ENCODE measurements around the gene SLC7A5. TPM values are rescaled to one million over a fixed set of nuclear protein-coding genes. Genes with fewer than 3 reads are reported as not detected.

The SLC7A5 gene
- total and polyA plus RNA-seq, 2 of the 13 experiments (the other 11 are each of a cell fraction or from before 2014, with no cell fraction given): 79.6 to 155 TPM

- TF ChIP-seq, protein P1, sequence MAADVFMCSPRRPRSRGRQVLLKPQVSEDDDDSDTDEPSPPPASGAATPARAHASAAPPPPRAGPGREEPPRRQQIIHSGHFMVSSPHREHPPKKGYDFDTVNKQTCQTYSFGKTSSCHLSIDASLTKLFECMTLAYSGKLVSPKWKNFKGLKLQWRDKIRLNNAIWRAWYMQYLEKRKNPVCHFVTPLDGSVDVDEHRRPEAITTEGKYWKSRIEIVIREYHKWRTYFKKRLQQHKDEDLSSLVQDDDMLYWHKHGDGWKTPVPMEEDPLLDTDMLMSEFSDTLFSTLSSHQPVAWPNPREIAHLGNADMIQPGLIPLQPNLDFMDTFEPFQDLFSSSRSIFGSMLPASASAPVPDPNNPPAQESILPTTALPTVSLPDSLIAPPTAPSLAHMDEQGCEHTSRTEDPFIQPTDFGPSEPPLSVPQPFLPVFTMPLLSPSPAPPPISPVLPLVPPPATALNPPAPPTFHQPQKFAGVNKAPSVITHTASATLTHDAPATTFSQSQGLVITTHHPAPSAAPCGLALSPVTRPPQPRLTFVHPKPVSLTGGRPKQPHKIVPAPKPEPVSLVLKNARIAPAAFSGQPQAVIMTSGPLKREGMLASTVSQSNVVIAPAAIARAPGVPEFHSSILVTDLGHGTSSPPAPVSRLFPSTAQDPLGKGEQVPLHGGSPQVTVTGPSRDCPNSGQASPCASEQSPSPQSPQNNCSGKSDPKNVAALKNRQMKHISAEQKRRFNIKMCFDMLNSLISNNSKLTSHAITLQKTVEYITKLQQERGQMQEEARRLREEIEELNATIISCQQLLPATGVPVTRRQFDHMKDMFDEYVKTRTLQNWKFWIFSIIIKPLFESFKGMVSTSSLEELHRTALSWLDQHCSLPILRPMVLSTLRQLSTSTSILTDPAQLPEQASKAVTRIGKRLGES (CRISPR knock-in tag; IDR thresholded peaks at IDR 0.05; ENCODE audit: borderline replicate concordance): peak; percentile 58; the same call in 1 of the 2 replicates
- no peak for TF ChIP-seq ISX (CRISPR knock-in tag; conservative IDR thresholded peaks at IDR 0.05)
- TF ChIP-seq ZNF44 (CRISPR knock-in tag; IDR thresholded peaks at IDR 0.05): no peak
- peak; percentile 95 for TF ChIP-seq KDM6A (CRISPR knock-in tag; IDR thresholded peaks at IDR 0.05; ENCODE audit: low read depth)
- peak; percentile 75; the same call in 1 of the 2 replicates for TF ChIP-seq RXRA (CRISPR knock-in tag; IDR thresholded peaks at IDR 0.05)
- TF ChIP-seq PCBP2 (optimal IDR thresholded peaks at IDR 0.05; ENCODE audit: low read depth, low read length, poor library complexity, severe bottlenecking): no peak
- no peak for TF ChIP-seq TRAFD1 (CRISPR knock-in tag; IDR thresholded peaks at IDR 0.05; ENCODE audit: borderline replicate concordance)
- no peak; the same call in none of the 2 replicates for TF ChIP-seq BCL3 (CRISPR knock-in tag; IDR thresholded peaks at IDR 0.05)
- TF ChIP-seq ZNF136 (CRISPR knock-in tag; IDR thresholded peaks at IDR 0.05; ENCODE audit: low read depth): peak; percentile 44; the same call in 1 of the 2 replicates
- TF ChIP-seq REST (IDR thresholded peaks at IDR 0.05; ENCODE audit: borderline replicate concordance in 1 of 2, low read depth in 1 of 2, low read length in 2 of 2): peak in 1 of 2 experiments; percentile 53; a peak in 1 of 4 replicates
- peak; percentile 54; the same call in 1 of the 2 replicates for TF ChIP-seq PAX8 (CRISPR knock-in tag; IDR thresholded peaks at IDR 0.05; ENCODE audit: borderline replicate concordance)
- peak; percentile 100 for TF ChIP-seq HNF4A (CRISPR knock-in tag; IDR thresholded peaks at IDR 0.05)
- TF ChIP-seq ZNF468 (CRISPR knock-in tag; IDR thresholded peaks at IDR 0.05): no peak
- no peak for TF ChIP-seq KDM1A (CRISPR knock-in tag; IDR thresholded peaks at IDR 0.05)
- TF ChIP-seq ZNF101 (CRISPR knock-in tag; IDR thresholded peaks at IDR 0.05; ENCODE audit: borderline replicate concordance, low read depth): no peak
- peak; percentile 47 for TF ChIP-seq GABPB1 (CRISPR knock-in tag; IDR thresholded peaks at IDR 0.05)
- TF ChIP-seq PREB (CRISPR knock-in tag; IDR thresholded peaks at IDR 0.05): no peak
Observed at GRCh38 chr16:87789437-87790291, 79.6 kb downstream of the SLC7A5 start (continued).
